Measurements from ENCODE around the gene TLE4. TPM values are rescaled to one million over a fixed set of nuclear protein-coding genes. Genes with fewer than 3 reads are reported as not detected.
A peak's percentile ranks its signal among the peaks of the same experiment; 100 is the strongest.

Gene TLE4
- total RNA-seq, 1 donor from 2014 or later, result 77.7 TPM

DNA sequence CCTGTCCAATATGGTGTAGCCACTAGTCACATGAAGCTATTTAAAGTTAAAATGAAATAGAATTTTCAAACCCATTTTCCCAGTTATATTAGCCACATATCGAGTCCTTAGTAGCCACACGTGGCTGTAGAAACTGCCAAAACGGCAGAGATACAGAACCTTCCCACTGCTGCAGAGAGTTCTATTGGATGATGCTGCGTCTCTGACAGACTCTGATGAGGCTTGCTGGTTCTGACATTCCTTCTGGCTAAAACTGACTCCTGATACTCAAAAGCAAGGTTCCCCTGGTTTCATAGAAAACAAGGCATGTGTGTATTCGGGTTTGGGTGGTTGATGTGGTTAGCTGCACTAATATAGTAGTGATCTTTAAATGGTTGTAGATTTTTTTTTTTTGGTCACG, 91.5 kb downstream of the TLE4 start:
- H3K27ac Mint-ChIP-seq, result peak overlapping the region; percentile 17
- H3K27me3 Mint-ChIP-seq, result no peaks in the 10 kb centered on the region
- H3K4me1 Mint-ChIP-seq (ENCODE audit: unreplicated experiment), result peaks cover 52% of the 10 kb centered on the region
- H3K36me3 Mint-ChIP-seq, result peaks cover 21% of the 10 kb centered on the region
- TF ChIP-seq, protein P1, sequence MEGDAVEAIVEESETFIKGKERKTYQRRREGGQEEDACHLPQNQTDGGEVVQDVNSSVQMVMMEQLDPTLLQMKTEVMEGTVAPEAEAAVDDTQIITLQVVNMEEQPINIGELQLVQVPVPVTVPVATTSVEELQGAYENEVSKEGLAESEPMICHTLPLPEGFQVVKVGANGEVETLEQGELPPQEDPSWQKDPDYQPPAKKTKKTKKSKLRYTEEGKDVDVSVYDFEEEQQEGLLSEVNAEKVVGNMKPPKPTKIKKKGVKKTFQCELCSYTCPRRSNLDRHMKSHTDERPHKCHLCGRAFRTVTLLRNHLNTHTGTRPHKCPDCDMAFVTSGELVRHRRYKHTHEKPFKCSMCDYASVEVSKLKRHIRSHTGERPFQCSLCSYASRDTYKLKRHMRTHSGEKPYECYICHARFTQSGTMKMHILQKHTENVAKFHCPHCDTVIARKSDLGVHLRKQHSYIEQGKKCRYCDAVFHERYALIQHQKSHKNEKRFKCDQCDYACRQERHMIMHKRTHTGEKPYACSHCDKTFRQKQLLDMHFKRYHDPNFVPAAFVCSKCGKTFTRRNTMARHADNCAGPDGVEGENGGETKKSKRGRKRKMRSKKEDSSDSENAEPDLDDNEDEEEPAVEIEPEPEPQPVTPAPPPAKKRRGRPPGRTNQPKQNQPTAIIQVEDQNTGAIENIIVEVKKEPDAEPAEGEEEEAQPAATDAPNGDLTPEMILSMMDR (conservative IDR thresholded peaks at IDR 0.05), result no peak
- no peak for DNase-seq (ENCODE audit: extremely low spot score, unreplicated experiment)
- peak overlapping the region; percentile 65 for H3K4me3 Mint-ChIP-seq
- H3K9me3 Mint-ChIP-seq, result no peaks in the 10 kb centered on the region

- H3K9me3 Mint-ChIP-seq, result no peaks in the 10 kb centered on the region
- H3K4me3 Mint-ChIP-seq, result peak overlapping the region; percentile 65
- no peak for DNase-seq (ENCODE audit: extremely low spot score, unreplicated experiment)
- peak overlapping the region; percentile 17 for H3K27ac Mint-ChIP-seq
- TF ChIP-seq, protein P1 (conservative IDR thresholded peaks at IDR 0.05), result no peak
- H3K27me3 Mint-ChIP-seq, result no peaks in the 10 kb centered on the region
- peaks cover 20% of the 10 kb centered on the region for H3K36me3 Mint-ChIP-seq
- H3K4me1 Mint-ChIP-seq (ENCODE audit: unreplicated experiment), result peaks cover 55% of the 10 kb centered on the region
Observed at GRCh38 chr9:79663878-79664277, 92.1 kb downstream of the TLE4 start.

- H3K27ac Mint-ChIP-seq, result peak overlapping the region; percentile 17
- H3K4me3 Mint-ChIP-seq, result peak overlapping the region; percentile 65
Observed at GRCh38 chr9:79664375-79664831, 92.6 kb downstream of the TLE4 start.

DNA sequence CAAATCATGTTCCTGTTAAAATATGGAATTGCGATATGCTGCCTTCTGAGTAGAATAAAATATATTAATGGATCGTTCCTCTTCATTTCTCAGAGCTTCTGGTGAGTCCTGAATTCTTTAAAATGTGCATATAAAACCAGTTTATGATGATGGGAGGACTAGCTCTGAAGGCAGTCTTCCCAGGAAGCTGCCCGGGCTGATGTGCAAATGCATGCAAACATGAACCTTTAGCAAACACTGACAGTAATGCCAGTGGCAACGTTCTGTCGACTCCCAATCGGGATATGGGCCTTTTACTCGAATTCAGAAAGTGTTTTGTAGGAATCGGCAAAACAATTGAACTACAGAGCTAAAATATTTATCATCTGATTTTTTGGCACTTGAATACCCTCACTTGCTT, 93.6 kb downstream of the TLE4 start:
- Mint-ChIP-seq H3K9me3 (no peaks in the 10 kb centered on the region), H3K27ac (no peak overlapping the region), H3K4me3 (peak overlapping the region; percentile 43), H3K4me1 (ENCODE audit: unreplicated experiment) (peaks cover 69% of the 10 kb centered on the region), H3K27me3 (no peaks in the 10 kb centered on the region), H3K36me3 (peaks cover 22% of the 10 kb centered on the region)
- no peak for DNase-seq (ENCODE audit: extremely low spot score, unreplicated experiment)
- TF ChIP-seq, protein P1 (conservative IDR thresholded peaks at IDR 0.05), result no peak

More at GRCh38 chr9:79664375-79664831, 92.6 kb downstream of the TLE4 start:
- TF ChIP-seq, protein P1 (conservative IDR thresholded peaks at IDR 0.05), result no peak
- Mint-ChIP-seq H3K4me1 (ENCODE audit: unreplicated experiment) (peaks cover 60% of the 10 kb centered on the region), H3K9me3 (no peaks in the 10 kb centered on the region), H3K27me3 (no peaks in the 10 kb centered on the region), H3K36me3 (peaks cover 23% of the 10 kb centered on the region)
- DNase-seq (ENCODE audit: extremely low spot score, unreplicated experiment), result no peak

DNA sequence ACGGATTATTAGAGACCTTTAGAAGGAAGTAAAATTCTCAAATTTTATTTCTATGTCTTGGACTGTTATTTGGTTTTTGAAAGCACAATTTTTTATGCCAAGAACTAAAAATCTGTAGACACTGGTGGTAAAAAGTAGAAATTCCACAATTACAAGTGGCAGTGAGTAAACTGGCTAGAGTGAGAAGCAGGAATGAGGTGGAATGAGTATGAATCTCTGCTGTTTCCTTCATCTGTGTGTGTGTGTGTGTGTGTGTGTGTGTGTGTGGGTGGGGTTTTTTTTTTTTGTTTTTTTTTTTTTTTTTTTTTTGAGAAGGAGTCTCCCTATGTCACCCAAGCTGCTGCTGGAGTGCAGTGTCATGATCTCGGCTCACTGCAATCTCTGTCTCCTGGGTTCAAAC, 94.2 kb downstream of the TLE4 start:
- H3K4me3 Mint-ChIP-seq, result peak overlapping the region; percentile 63
- TF ChIP-seq, protein P1 (conservative IDR thresholded peaks at IDR 0.05), result no peak
- H3K4me1 Mint-ChIP-seq (ENCODE audit: unreplicated experiment), result peaks cover 75% of the 10 kb centered on the region

GRCh38 chr9:79667120-79667519, 95.4 kb downstream of the TLE4 start:
- Mint-ChIP-seq H3K9me3 (no peaks in the 10 kb centered on the region), H3K36me3 (peaks cover 31% of the 10 kb centered on the region), H3K4me1 (ENCODE audit: unreplicated experiment) (peaks cover 68% of the 10 kb centered on the region), H3K27ac (no peak overlapping the region), H3K27me3 (no peaks in the 10 kb centered on the region), H3K4me3 (no peak overlapping the region)
- TF ChIP-seq, protein P1 (conservative IDR thresholded peaks at IDR 0.05), result no peak
- DNase-seq (ENCODE audit: extremely low spot score, unreplicated experiment), result no peak

More for the DNA sequence above, 94.2 kb downstream of the TLE4 start:
- Mint-ChIP-seq H3K27me3 (no peaks in the 10 kb centered on the region), H3K27ac (peak overlapping the region; percentile 63), H3K36me3 (peaks cover 27% of the 10 kb centered on the region), H3K9me3 (no peaks in the 10 kb centered on the region)
- no peak for DNase-seq (ENCODE audit: extremely low spot score, unreplicated experiment)
